Measurements from ENCODE around the gene PTPRN2. TPM values are rescaled to one million over a fixed set of nuclear protein-coding genes. Genes with fewer than 3 reads are reported as not detected.

Gene PTPRN2
- total RNA-seq, 1 donor from 2014 or later, result 32.2 TPM

GRCh38 chr7:157784979-157785441 is 802.6 kb downstream of the PTPRN2 start:
- Mint-ChIP-seq H3K27ac (ENCODE audit: unreplicated experiment) (no peak overlapping the region), H3K36me3 (ENCODE audit: low read depth) (no peaks in the 10 kb centered on the region), H3K4me3 (no peak overlapping the region), H3K27me3 (ENCODE audit: low read depth) (no peaks in the 10 kb centered on the region), H3K4me1 (peaks cover 19% of the 10 kb centered on the region), H3K9me3 (no peaks in the 10 kb centered on the region)
- DNase-seq (ENCODE audit: low read depth, low spot score), result no peak
- TF ChIP-seq CTCF (conservative IDR thresholded peaks at IDR 0.05), result no peak

GRCh38 chr7:157784041-157784835 is 803.4 kb downstream of the PTPRN2 start:
- peak overlapping the region; percentile 47 for H3K27ac Mint-ChIP-seq (ENCODE audit: unreplicated experiment)
- no peak for TF ChIP-seq CTCF (conservative IDR thresholded peaks at IDR 0.05)
- no peaks in the 10 kb centered on the region for H3K9me3 Mint-ChIP-seq
- H3K27me3 Mint-ChIP-seq (ENCODE audit: low read depth), result no peaks in the 10 kb centered on the region
- DNase-seq (ENCODE audit: low read depth, low spot score), result no peak
- peaks cover 19% of the 10 kb centered on the region for H3K4me1 Mint-ChIP-seq
- H3K36me3 Mint-ChIP-seq (ENCODE audit: low read depth), result no peaks in the 10 kb centered on the region
- H3K4me3 Mint-ChIP-seq, result no peak overlapping the region

- Mint-ChIP-seq H3K9me3 (no peaks in the 10 kb centered on the region), H3K4me1 (peaks cover 19% of the 10 kb centered on the region), H3K27me3 (ENCODE audit: low read depth) (peaks cover 10% of the 10 kb centered on the region), H3K36me3 (ENCODE audit: low read depth) (no peaks in the 10 kb centered on the region), H3K4me3 (no peak overlapping the region), H3K27ac (ENCODE audit: unreplicated experiment) (no peak overlapping the region)
- TF ChIP-seq CTCF (conservative IDR thresholded peaks at IDR 0.05), result no peak
- no peak for DNase-seq (ENCODE audit: low read depth, low spot score)
Measured at GRCh38 chr7:157782041-157782440, 805.6 kb downstream of the PTPRN2 start.

GRCh38 chr7:157780721-157781120 is 806.9 kb downstream of the PTPRN2 start:
- H3K9me3 Mint-ChIP-seq, result no peaks in the 10 kb centered on the region
- peaks cover 19% of the 10 kb centered on the region for H3K4me1 Mint-ChIP-seq
- H3K36me3 Mint-ChIP-seq (ENCODE audit: low read depth), result no peaks in the 10 kb centered on the region
- no peak overlapping the region for H3K4me3 Mint-ChIP-seq
- DNase-seq (ENCODE audit: low read depth, low spot score), result no peak
- TF ChIP-seq CTCF (conservative IDR thresholded peaks at IDR 0.05), result no peak
- no peak overlapping the region for H3K27ac Mint-ChIP-seq (ENCODE audit: unreplicated experiment)
- peaks cover 16% of the 10 kb centered on the region for H3K27me3 Mint-ChIP-seq (ENCODE audit: low read depth)

GRCh38 chr7:157780312-157780711 is 807.3 kb downstream of the PTPRN2 start:
- Mint-ChIP-seq H3K36me3 (ENCODE audit: low read depth) (no peaks in the 10 kb centered on the region), H3K9me3 (no peaks in the 10 kb centered on the region), H3K4me1 (peaks cover 19% of the 10 kb centered on the region), H3K4me3 (no peak overlapping the region), H3K27ac (ENCODE audit: unreplicated experiment) (no peak overlapping the region), H3K27me3 (ENCODE audit: low read depth) (peaks cover 18% of the 10 kb centered on the region)
- DNase-seq (ENCODE audit: low read depth, low spot score), result no peak
- TF ChIP-seq CTCF (conservative IDR thresholded peaks at IDR 0.05), result no peak
